T-cell (primary cell): ENCODE results near the gene CHD9NB. TPM values are rescaled to one million over a fixed set of nuclear protein-coding genes. Genes with fewer than 3 reads are reported as not detected.

Source experiments
- ATAC-seq, 4 experiments: fragments of 200-7000 bp in 3 of 4; fragments of 150-1000 bp in 1 of 4; cut with Tn5 transposase; replicated peaks in 1 of 4; 1 replicate in 3 of 4; 2 replicates in 1 of 4; pipeline ENCODE4 v1.10.0; 2021; ENCODE audit warnings: moderate library complexity in 3 of 4, mild to moderate bottlenecking in 2 of 4, moderate number of reproducible peaks in 1 of 4
- CTCF ChIA-PET, 2 donors: fragments of 300-600 bp; sonication (Branson Sonifier 250); formaldehyde crosslinking; loops; one replicate each; lab custom pipeline; 2022; ENCODE audit warnings: antibody characterized with exemption in 2 of 2; lab: Charles Lee
- POLR2A ChIA-PET, 2 donors: fragments of 300-600 bp; sonication (Branson Sonifier 250); formaldehyde crosslinking; loops; one replicate each; lab custom pipeline; 2022; ENCODE audit warnings: antibody characterized with exemption in 2 of 2; lab: Charles Lee
- DNase-seq, 35 experiments: peaks; one replicate each; pipeline versions ENCODE4 v3.0.0 to v3.0.0-alpha.2; 2013 to 2023
- H3K27ac ChIP-seq: one replicate; pipeline ENCODE4 v1.5.1; 2013; ENCODE audit warnings: low read length
- H3K27me3 ChIP-seq, 2 experiments: replicated peaks in 1 of 2; 1 replicate in 1 of 2; 2 replicates in 1 of 2; pipeline versions ENCODE4 v1.6.1 to v1.7.0; 2013; ENCODE audit warnings: low read length in 1 of 2, mixed read lengths in 1 of 2; ENCODE audit not compliant: control insufficient read depth in 2 of 2, insufficient read depth in 2 of 2; ENCODE audit errors: extremely low read depth in 1 of 2
- H3K36me3 ChIP-seq, 2 donors: 1 replicate in 1 of 2; 2 replicates in 1 of 2; pipeline versions ENCODE4 v1.6.1 to v1.7.0; 2013; ENCODE audit warnings: low read length in 1 of 2; ENCODE audit not compliant: control insufficient read depth in 2 of 2, insufficient read depth in 1 of 2; ENCODE audit errors: extremely low read depth in 1 of 2
- H3K4me1 ChIP-seq, 2 experiments: 1 replicate in 1 of 2; 2 replicates in 1 of 2; pipeline versions ENCODE4 v1.6.1 to v1.7.0; 2013; ENCODE audit warnings: low read length in 2 of 2, mixed read lengths in 1 of 2; ENCODE audit not compliant: insufficient read depth in 2 of 2, control insufficient read depth in 1 of 2; ENCODE audit errors: extremely low read depth in 1 of 2
- H3K4me3 ChIP-seq, 2 donors: 1 replicate in 1 of 2; 2 replicates in 1 of 2; pipeline versions ENCODE4 v1.5.1 to v1.7.0; 2013; ENCODE audit warnings: mild to moderate bottlenecking in 2 of 2, low read length in 1 of 2, moderate library complexity in 1 of 2; ENCODE audit not compliant: control insufficient read depth in 1 of 2; ENCODE audit errors: extremely low read depth in 1 of 2
- H3K9me3 ChIP-seq: 2 replicates; pipeline ENCODE4 v1.7.0; 2013
- H3K27ac Mint-ChIP-seq, 2 donors: one replicate each; pipeline ENCODE4 v1.8.0; 2020 to 2021; ENCODE audit warnings: mild to moderate bottlenecking in 2 of 2, mixed read lengths in 2 of 2
- H3K27me3 Mint-ChIP-seq, 2 donors: one replicate each; pipeline ENCODE4 v1.8.0; 2021 to 2022; ENCODE audit warnings: mixed read lengths in 2 of 2
- H3K36me3 Mint-ChIP-seq: one replicate; pipeline ENCODE4 v1.8.0; 2021; ENCODE audit warnings: mixed read lengths
- H3K4me1 Mint-ChIP-seq, 3 donors: one replicate each; pipeline ENCODE4 v1.8.0; 2020 to 2022; ENCODE audit warnings: mixed read lengths in 3 of 3, mild to moderate bottlenecking in 1 of 3
- H3K4me3 Mint-ChIP-seq, 3 donors: one replicate each; pipeline ENCODE4 v1.8.0; 2020 to 2022; ENCODE audit warnings: mild to moderate bottlenecking in 3 of 3, mixed read lengths in 3 of 3, moderate library complexity in 3 of 3
- H3K9me3 Mint-ChIP-seq, 3 donors: one replicate each; pipeline ENCODE4 v1.8.0; 2020 to 2022; ENCODE audit warnings: mixed read lengths in 3 of 3
- WGBS: methylation state at CpG from one replicate; pipeline ENCODE4 v1.1.5; 2013; ENCODE audit warnings: missing lambda C conversion rate; ENCODE audit not compliant: insufficient coverage; 5-methylcytosine and 5-hydroxymethylcytosine counted together
- total RNA-seq, 35 experiments: library from RNA in 6 of 35; stranded (reverse) in 6 of 35; fragments of 120-200 nt in 1 of 35; gene quantifications; one replicate each; pipeline versions ENCODE4 v1.2.1 to v1.2.4 and lab custom pipeline; 2013 to 2026

The CHD9NB gene
- total RNA-seq, 5 donors from 2014 or later (not counting 1 experiment from before 2014, with no cell fraction given) = not detected

- Histone ChIP-seq H3K4me1 (peaks cover 0 to under 1% of the 10 kb centered on the region in 2 experiments), H3K27ac (no peak overlapping the region), H3K36me3 (no peaks in the 10 kb centered on the region), H3K27me3 (no peaks in the 10 kb centered on the region), H3K9me3 (no peaks in the 10 kb centered on the region), H3K4me3 (no peak overlapping the region)
- no peak for ATAC-seq
- Mint-ChIP-seq H3K27me3 (peaks cover 0 to 4% of the 10 kb centered on the region in 2 donors), H3K4me3 (no peak overlapping the region), H3K27ac (no peak overlapping the region), H3K9me3 (no peaks in the 10 kb centered on the region), H3K4me1 (peaks cover 0 to 6% (median 2%) of the 10 kb centered on the region in 3 donors), H3K36me3 (no peaks in the 10 kb centered on the region)
- ChIA-PET POLR2A (no interaction called here), CTCF (no interaction called here)
- no peak for DNase-seq
- WGBS = 100% methylated on average over 5 of the region's 8 CpGs
Measured at GRCh38 chr16:53084746-53085334, 32.1 kb upstream of the CHD9NB start.

- no peaks in the 10 kb centered on the region for H3K36me3 Mint-ChIP-seq
- Histone ChIP-seq H3K4me3 (no peak overlapping the region), H3K9me3 (no peaks in the 10 kb centered on the region), H3K27ac (no peak overlapping the region), H3K36me3 (no peaks in the 10 kb centered on the region), H3K27me3 (no peaks in the 10 kb centered on the region), H3K4me1 (no peaks in the 10 kb centered on the region)
- CTCF ChIA-PET = no interaction called here
- no peaks in the 10 kb centered on the region for H3K4me1 Mint-ChIP-seq
- 100% methylated on average over 1 of the region's 4 CpGs for WGBS
- no peak overlapping the region for H3K4me3 Mint-ChIP-seq
- peaks cover 0 to 4% of the 10 kb centered on the region in 2 donors for H3K27me3 Mint-ChIP-seq
- no peaks in the 10 kb centered on the region for H3K9me3 Mint-ChIP-seq
- POLR2A ChIA-PET = no interaction called here
- DNase-seq (no peak), ATAC-seq (no peak)
- no peak overlapping the region for H3K27ac Mint-ChIP-seq
Measured at GRCh38 chr16:53084141-53084541, 31.4 kb upstream of the CHD9NB start.

- no peaks in the 10 kb centered on the region for H3K9me3 Mint-ChIP-seq
- no peak overlapping the region for H3K4me3 Mint-ChIP-seq
- H3K4me1 Mint-ChIP-seq = no peaks in the 10 kb centered on the region
- ChIA-PET POLR2A (no interaction called here), CTCF (interaction anchor here in 1 of 2 donors (0.7 kb wide), 1 partner anchor 11 kb away, joined by 4 read pairs; no protein-coding TSS in a partner anchor)
- H3K9me3 ChIP-seq = no peaks in the 10 kb centered on the region
- H3K4me3 ChIP-seq = no peak overlapping the region
- H3K36me3 ChIP-seq = no peaks in the 10 kb centered on the region
- no peak for DNase-seq
- WGBS = no CpG with 5 or more reads among the region's 1 CpG
- H3K27ac Mint-ChIP-seq = no peak overlapping the region
- H3K36me3 Mint-ChIP-seq = peaks cover 2% of the 10 kb centered on the region
- no peak for ATAC-seq
- peaks cover 0 to 4% of the 10 kb centered on the region in 2 donors for H3K27me3 Mint-ChIP-seq
- H3K4me1 ChIP-seq = no peaks in the 10 kb centered on the region
- H3K27me3 ChIP-seq = no peaks in the 10 kb centered on the region
- no peak overlapping the region for H3K27ac ChIP-seq
Measured at GRCh38 chr16:53083119-53083518, 30.4 kb upstream of the CHD9NB start.

GRCh38 chr16:53082509-53082908 lies 29.8 kb upstream of the CHD9NB start:
- no peaks in the 10 kb centered on the region for H3K27me3 ChIP-seq
- H3K36me3 ChIP-seq = no peaks in the 10 kb centered on the region
- DNase-seq (no peak), ATAC-seq (no peak)
- Mint-ChIP-seq H3K4me3 (no peak overlapping the region), H3K27me3 (peaks cover 0 to 4% of the 10 kb centered on the region in 2 donors), H3K9me3 (no peaks in the 10 kb centered on the region), H3K36me3 (peaks cover 4% of the 10 kb centered on the region), H3K27ac (no peak overlapping the region), H3K4me1 (no peaks in the 10 kb centered on the region)
- ChIA-PET CTCF (interaction anchor here in 1 of 2 donors (0.8 kb wide), 1 partner anchor 21 kb away, joined by 3 read pairs; no protein-coding TSS in a partner anchor), POLR2A (no interaction called here)
- H3K27ac ChIP-seq = no peak overlapping the region
- WGBS = 92% methylated on average over 4 of the region's 4 CpGs
- H3K4me3 ChIP-seq = no peak overlapping the region
- no peaks in the 10 kb centered on the region for H3K9me3 ChIP-seq
- H3K4me1 ChIP-seq = no peaks in the 10 kb centered on the region

GRCh38 chr16:53081686-53082407 lies 29.1 kb upstream of the CHD9NB start:
- Histone ChIP-seq H3K4me1 (no peaks in the 10 kb centered on the region), H3K4me3 (no peak overlapping the region), H3K27me3 (no peaks in the 10 kb centered on the region), H3K36me3 (no peaks in the 10 kb centered on the region), H3K27ac (no peak overlapping the region), H3K9me3 (no peaks in the 10 kb centered on the region)
- Mint-ChIP-seq H3K27me3 (peaks cover 0 to 4% of the 10 kb centered on the region in 2 donors), H3K36me3 (peaks cover 4% of the 10 kb centered on the region), H3K27ac (no peak overlapping the region), H3K9me3 (no peaks in the 10 kb centered on the region), H3K4me1 (no peaks in the 10 kb centered on the region), H3K4me3 (no peak overlapping the region)
- WGBS = no CpG with 5 or more reads among the region's 3 CpGs
- DNase-seq (no peak), ATAC-seq (no peak)
- CTCF ChIA-PET = interaction anchor here in 1 of 2 donors (0.8 kb wide), 1 partner anchor 21 kb away, joined by 3 read pairs; no protein-coding TSS in a partner anchor
- POLR2A ChIA-PET = no interaction called here

GRCh38 chr16:53081032-53081424 lies 28.3 kb upstream of the CHD9NB start:
- Histone ChIP-seq H3K4me1 (no peaks in the 10 kb centered on the region), H3K36me3 (no peaks in the 10 kb centered on the region), H3K27ac (no peak overlapping the region), H3K4me3 (no peak overlapping the region), H3K27me3 (no peaks in the 10 kb centered on the region), H3K9me3 (no peaks in the 10 kb centered on the region)
- Mint-ChIP-seq H3K27ac (no peak overlapping the region), H3K4me1 (no peaks in the 10 kb centered on the region), H3K27me3 (peaks cover 0 to 4% of the 10 kb centered on the region in 2 donors), H3K36me3 (peaks cover 4% of the 10 kb centered on the region), H3K9me3 (no peaks in the 10 kb centered on the region), H3K4me3 (no peak overlapping the region)
- DNase-seq (no peak), ATAC-seq (no peak)
- CTCF ChIA-PET = no interaction called here
- POLR2A ChIA-PET = no interaction called here
